Renal cortex interstitium (tissue), 15 donors: ENCODE measurements around the gene ARL11. TPM values are rescaled to one million over a fixed set of nuclear protein-coding genes. Genes with fewer than 3 reads are reported as not detected.
"Not testable (repeated sequence)": the region's sequence is repeated elsewhere in the genome, so short reads cannot be mapped to it uniquely, and the experiment has no call there.

Source experiments
- DNase-seq, 11 donors: peaks; one replicate each; pipeline ENCODE4 v3.0.0-alpha.2; 2013; ENCODE audit warnings: low read depth in 9 of 11, low spot score in 4 of 11; ENCODE audit errors: extremely low read depth in 1 of 11
- long read RNA-seq, 16 experiments: transcript quantifications; one replicate each; lab custom pipeline, GENCODE V29; 2026
- polyA plus RNA-seq, 3 donors: library from polyadenylated mRNA; unstranded; fragments of 120-200 nt; gene quantifications; one replicate each; pipeline ENCODE4 v1.2.1, GENCODE V29; 2013; ENCODE audit not compliant: insufficient read length in 3 of 3

ARL11 gene
- under 1 TPM; 0.36 to 0.71 (median 0.36) TPM for polyA plus RNA-seq
- long read RNA-seq, donor 1: 0 reads
- long read RNA-seq, donor 2, partial matches to known transcripts: 0 of 2 reads
- long read RNA-seq, donor 2, other reads (novel, unspliced or antisense): 0 of 2 reads
- long read RNA-seq, donor 3: 0 reads
- long read RNA-seq, donor 4: 0 reads
- long read RNA-seq, donor 5: 0 reads
- long read RNA-seq, donor 6: 0 reads
- long read RNA-seq, donor 7: 0 reads
- long read RNA-seq, donor 8: 0 reads
- long read RNA-seq, donor 9: 0 reads
- long read RNA-seq, donor 10: 0 reads
- long read RNA-seq, donor 11: 0 reads
- long read RNA-seq, donor 12: 0 reads
- long read RNA-seq, donor 13: 0 reads
- long read RNA-seq, donor 14: 0 reads
- long read RNA-seq, donor 15, partial matches to known transcripts: 0 of 37 reads
- long read RNA-seq, donor 15, other reads (novel, unspliced or antisense): 36 of 37 reads
- long read RNA-seq, donor 16, partial matches to known transcripts: 0 of 1 reads
- long read RNA-seq, donor 16, other reads (novel, unspliced or antisense): 0 of 1 reads

DNA sequence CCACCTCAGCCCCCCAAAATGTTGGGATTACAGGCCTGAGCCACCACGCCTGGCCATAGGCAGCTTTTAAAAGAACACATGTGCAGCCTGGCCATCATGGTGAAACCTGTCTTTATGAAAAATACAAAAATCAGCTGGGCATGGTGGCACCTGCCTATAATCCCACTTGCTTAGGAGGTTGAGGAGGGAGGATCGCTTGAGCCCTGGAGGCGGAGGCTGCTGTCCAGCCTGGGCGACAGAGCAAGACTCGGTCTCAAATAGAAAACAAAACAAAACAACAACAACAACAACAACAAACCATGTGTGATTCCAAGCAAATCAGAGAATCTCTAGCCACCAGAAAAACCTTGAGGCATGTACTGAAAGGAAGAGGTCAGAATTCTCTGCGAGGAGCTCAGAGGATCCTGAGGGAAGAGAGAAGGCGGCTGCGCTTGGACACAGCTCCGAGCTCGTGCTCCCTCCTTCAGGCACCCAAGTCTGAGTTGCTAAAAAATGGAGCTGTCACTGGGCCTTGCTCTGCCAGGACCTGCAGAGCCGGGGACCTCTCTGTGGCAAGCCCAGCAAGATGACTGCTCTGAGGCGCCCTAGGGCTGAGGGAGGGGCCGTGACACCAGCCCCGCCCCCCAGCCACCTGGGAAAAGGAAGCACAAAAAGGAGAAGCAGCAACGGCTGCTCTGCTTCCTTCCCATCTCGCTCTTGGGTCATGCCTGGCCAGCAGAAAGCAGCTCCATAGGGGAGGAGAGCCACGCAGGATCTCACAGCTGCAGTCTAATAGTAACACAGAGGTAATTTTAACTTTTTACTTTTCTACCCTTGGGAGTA is at the start of gene ARL11:
TSS of gene ARL11 (plus strand) at position 677 of the 822 bp plus-strand sequence. CDS start 1,941 bp downstream, outside the sequence.
- no peak for DNase-seq

DNA sequence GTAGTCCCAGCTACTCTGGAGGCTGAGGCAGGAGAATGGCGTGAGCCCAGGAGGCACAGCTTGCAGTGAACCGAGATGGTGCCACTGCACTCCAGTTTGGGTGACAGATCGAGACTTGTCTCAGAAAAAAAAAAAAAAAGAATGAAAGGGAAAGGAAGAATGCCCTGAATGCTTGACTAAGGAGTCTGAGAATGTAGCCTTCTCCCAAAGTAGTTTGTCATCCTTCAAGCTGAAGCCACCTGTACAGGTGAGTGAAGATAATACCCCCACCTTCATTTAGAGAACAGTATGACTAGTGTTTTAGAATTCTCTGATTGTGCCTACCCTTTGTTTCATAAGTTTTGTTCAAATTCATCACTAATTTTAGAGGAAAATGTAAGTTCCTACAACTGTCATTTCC is 48.8 kb upstream of the ARL11 start:
- no peak for DNase-seq

DNA sequence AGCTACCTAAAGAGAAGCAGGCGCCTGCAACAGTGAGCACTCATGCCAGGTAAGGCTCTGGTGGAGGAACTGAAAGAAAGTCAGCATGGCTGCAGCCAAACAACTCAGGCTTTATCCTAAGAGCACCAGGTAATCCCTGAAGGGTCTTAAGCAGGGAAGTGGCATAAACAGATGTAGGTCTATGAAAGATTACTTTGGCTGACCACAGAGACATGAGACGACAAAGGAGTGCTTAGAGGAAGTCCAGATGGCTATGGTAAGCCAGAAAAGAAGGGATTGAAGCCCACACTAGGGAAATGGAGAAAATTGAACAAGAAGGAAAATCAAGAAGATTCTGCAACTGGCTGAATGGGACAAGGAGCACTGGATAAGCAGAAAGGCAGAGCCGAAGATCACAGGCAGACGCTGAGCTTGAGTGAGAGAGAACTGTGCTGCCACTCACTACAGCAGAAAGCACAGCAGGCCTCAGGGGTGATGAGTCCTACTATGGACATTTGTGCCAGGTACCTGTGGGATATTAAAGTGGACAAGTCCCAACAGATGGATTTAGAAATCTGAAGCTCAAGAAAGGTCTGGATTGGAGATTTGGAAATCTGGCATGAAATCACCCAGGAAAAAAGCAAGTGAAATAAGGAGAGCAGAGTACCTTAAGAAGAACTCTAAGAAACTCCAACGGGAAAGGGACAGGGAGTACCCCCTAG is 47.2 kb upstream of the ARL11 start:
- DNase-seq: no peak

DNA sequence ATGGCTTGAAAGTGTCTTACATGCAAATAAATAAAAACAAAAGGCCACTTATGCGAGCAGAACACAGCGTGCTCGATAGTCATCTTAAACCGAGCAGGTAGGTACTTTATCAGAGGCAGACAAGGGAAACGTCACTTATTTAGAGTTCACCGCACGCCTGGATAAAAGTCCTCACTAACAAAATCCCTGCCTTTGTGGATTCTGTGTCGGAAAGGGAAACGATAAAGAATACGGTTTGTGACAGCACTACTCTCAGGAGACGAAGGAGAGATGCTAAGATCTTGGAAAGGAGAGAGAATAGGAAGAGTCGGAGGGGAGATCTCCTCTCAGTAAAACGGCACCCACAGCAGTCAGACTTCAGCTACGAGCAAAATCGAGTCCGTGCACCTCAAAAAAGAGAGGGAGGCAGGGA is 43.5 kb upstream of the ARL11 start:
- DNase-seq: no peak

DNA sequence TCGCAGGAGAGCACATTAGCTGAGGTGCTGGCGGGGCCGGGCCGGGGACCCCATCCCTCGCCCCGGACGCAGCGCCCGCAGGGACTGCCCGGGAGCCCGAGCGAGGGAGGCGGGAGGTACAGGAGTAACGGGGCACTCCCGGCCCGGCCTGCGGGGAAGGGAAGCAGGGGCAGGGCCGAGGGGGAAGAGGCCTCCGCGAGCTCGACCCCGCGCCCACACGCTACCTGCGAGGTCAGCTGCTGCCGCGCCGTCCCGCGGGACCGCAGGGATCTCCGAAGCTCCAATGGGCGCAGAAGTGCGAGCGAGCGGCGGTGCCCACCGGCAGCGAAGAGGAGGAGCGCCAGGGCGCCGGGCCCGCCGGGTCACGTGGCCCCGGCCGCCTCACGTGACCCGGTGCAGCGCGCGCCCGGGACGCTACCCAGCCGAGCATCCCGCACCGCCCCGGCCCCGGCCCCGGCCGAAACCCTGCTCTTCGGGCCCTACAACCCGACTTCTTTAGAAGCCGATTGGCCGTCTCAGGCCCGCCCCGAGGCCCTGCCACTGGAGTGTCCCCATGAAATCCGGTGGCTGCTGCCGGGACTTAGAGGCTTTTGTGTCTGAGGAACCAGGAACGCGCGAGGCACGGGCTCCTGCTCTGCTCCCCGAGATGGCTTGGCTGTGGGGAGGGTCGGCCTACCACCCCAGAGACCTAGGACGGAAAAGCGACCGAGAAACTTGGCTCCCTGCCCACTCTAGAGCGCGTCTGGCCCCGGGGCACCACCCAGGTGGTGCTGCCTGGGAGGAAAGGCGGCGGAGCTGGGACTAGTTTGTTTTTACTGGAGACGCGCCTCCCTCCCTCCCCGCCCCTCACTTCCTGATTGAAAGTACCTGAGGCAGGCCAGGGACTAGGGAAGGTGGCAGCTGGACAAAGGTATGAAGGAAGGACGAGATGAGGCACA is 42.8 kb upstream of the ARL11 start, which contains the start of gene RCBTB1:
TSS of gene RCBTB1 (minus strand) at position 339 of the 938 bp plus-strand sequence. CDS start 18,279 bp downstream, outside the sequence.
- DNase-seq: peak; percentile 40 to 70 (median 52)

DNA sequence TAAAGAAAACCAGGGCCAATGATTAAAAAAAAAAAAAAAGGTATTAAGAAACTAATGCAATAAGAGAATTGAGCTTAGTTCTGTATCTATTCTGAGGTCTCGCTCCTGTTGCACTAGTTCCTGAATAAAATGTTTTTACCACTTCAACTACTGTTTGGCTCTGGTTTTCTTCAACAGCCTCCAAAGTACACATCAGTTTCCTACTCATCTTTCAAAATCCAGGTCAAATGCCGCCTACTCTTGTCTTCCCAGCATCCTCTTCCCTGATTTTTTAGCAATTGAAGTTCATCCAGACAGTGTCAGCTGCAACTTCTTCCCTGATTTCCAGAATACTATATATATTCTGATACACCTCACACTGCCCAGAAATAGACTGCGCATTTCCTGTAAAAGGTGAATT is 41.6 kb upstream of the ARL11 start:
- DNase-seq: no peak

DNA sequence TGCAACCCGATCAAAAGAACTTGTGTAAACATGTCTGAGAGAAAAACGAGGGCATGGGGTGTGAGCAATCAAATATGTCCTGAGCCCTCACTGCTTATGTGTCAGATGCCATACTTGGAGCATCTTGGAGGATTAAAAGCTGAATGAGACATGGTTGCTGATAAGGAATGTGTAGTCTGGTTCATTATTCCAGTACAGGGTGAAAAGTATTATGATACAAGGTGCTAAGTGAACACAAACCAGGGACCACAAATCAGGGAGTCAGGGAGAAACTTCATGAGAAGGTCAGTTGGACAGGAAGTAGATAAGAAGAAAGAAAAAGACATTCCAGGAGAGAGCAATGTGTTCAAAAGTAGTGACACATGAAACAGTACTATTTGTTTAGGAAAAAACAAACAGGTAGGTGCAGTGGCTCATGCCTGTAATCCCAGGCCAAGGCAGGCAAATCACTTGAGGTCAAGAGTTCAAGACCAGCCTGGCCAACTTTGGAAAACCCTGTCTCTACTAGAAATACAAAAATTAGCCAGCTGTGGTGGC is 40.9 kb upstream of the ARL11 start:
- DNase-seq: no peak

DNA sequence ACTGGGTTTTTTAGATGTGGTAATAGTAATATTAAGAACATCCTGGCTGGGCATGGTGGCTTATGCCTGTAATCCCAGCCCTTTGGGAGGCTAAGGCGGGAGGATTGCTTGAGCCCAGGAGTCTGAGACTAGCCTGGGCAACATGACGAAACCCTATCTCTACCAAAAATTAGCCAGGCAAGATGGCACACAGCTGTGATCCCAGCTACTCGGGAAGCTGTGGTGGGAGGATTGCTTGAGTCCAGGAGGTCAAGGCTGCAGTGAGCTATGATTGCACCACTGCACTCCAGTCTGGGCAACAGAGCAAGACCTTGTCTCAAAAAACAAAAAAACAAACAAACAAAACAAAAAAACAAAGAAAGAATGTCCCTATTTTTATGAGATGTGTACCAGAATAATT is 37.6 kb upstream of the ARL11 start:
- DNase-seq: not testable (repeated sequence)

DNA sequence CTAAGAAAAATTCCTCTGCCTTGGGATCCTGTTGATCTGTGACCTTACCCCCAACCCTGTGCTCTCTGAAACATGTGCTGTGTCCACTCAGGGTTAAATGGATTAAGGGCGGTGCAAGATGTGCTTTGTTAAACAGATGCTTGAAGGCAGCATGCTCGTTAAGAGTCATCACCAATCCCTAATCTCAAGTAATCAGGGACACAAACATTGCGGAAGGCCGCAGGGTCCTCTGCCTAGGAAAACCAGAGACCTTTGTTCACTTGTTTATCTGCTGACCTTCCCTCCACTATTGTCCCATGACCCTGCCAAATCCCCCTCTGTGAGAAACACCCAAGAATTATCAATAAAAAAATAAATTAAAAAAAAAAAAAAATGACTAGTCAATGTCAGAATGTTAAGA is 34.4 kb upstream of the ARL11 start:
- not testable (repeated sequence) for DNase-seq

DNA sequence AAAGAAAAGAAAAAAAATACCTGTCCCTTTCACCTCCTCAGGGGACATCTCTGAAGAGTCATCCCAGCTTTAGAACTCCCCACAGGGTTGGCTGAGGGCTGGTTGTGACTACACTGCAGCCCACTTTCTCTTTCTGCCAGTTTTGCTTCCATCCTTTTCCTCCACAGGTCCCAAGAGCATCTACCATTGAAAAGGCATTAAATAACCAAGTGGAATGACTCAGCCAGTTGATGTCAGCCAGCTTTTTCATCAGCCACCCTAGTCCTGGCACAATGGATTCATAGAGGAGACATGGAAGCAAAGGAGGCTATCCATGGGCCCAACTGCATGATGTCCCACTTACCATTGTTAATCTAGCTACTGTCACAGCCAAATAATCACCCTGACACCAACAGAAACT is 33.7 kb upstream of the ARL11 start:
- no peak for DNase-seq

DNA sequence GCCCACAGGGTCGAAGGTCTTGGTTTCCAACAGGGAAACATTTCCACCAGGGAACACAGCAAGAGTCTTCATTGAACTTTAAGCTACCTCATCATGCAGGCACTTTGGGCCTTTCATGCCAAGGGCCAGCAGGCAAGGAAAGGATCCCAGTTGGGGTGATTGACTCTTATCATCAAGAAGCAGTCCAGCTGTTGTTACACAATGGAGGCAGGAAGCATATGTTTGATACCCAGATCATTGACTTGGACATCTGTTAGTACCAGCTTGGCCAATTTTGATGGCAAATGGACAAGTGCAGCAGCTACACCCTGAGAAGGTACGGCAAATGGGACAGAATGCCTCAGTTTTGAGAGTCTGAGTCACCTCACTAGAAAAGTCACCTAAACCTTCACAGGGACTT is 32.1 kb upstream of the ARL11 start:
- DNase-seq: no peak

DNA sequence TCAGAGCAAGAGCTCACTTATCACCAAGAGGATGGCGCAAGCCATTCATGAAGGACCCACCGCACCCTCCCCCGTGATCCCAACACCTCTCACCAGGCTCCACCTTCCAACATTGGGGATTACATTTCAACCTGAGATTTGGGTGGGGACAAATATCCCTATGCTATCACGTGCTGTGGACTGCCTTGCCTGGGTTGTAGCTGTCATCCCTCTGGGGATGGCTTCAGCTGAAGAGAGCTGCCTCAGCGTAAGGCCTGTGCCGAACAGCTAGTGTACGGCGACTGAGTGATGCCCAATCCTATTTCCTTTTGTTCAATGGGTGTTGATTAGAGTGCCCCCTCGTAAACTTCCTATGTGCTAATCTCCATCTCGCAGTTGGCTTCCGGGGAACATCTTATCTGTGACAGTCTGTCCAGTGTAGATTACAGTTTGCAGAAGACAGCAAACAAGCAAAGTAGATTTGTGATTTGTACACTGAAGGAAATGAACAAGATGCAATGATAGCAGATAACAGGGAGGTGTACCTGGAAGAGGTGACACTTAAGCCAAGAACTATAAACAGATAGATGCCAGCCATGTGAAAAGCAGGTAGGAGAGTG is 31.2 kb upstream of the ARL11 start:
- no peak for DNase-seq

DNA sequence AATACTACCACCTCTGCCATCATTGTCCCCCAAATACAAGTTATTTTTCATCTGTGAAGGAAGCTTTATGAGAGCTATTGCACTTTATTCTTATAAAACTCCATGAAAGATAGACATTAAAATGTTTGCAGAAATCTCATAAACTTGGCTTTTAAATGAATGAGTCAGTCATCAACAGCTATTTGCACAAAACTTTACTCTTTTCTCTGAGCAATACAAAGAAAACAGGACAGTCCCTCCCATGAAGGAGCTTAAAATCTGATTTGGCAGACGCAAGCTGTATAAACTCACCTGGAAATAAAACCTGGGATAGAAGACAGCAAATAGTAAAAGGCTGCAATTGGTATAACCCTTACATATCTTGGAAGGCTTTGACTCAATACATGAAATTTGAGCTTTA is 26.3 kb upstream of the ARL11 start:
- DNase-seq: no peak

DNA sequence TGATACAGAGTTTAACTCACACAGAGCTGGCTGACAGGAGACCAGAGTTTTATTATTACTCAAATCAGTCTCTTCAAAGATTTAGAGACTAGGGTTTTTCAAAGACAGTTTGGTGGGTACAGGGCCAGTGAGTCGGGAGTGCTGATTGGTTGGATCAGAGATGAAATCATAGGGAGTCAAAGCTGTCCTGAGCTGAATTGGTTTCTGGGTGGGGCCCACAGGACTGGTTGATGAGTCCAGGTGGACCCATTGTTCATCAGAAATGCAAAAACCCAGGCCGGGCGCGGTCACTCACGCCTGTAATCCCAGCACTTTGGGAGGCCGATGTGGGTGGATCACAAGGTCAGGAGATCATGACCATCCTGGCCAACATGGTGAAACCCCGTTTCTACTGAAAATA is 25.7 kb upstream of the ARL11 start:
- DNase-seq: not testable (repeated sequence)

DNA sequence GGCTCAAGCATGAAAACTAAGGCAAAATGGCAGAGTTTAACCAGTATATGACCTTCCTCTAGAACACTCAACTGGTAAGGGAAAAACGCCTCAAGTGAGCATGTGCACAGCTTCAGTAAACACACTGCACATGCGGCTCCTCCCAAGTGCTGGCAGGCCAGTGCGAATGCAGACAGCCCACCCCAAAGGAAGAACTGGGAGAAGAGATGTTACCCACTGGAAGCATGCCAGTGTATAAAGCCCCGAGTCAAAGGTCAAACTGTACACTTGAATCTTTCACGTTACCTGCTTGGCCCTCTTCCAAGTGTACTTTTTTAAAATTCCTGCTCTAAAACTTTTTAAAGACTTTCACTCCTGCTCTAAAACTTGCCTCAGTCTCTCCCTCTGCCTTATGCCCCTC is 23.7 kb upstream of the ARL11 start:
- no peak for DNase-seq

DNA sequence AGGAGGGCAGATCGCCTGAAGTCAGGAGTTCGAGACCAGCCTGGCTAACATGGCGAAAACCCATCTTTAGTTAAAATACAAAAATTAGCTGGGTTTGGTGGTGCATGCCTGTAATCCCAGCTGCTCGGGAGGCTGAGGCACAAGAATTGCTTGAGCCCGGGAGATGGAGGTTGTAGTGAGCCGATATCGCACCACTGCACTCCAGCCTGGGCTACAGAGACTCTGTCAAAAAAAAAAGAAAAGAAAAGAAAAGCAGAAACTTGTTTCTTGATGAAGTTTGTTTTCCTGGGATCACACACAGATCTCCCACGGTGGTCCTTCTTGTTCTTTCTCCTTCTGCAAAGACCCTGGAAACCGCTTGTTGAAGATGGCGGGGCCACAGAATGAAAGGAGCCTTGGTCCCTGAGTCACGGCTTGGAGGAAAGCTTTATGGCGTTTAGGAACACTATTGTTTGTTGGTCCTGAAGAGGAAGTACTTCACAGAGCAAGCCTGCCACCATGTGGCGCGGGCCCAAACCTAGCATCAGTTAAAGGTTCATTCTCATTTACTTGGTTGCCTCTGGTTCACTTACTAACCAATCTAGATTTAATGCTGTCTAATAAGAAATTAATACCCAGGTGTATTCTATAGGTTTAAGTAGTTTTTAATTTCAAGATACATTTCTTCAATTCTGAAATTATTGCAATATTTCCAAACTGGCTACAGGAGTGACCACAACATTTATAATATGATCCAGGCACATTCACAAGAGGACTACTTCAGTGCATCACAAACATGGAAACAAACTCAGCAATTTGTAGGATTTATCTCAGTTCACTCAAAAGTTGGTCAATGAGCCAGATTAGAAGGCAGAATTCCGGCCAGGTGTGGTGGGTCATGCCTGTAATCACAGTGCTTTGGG is 21.3 kb upstream of the ARL11 start:
- DNase-seq: peak; percentile 66 to 87 (median 74)

DNA sequence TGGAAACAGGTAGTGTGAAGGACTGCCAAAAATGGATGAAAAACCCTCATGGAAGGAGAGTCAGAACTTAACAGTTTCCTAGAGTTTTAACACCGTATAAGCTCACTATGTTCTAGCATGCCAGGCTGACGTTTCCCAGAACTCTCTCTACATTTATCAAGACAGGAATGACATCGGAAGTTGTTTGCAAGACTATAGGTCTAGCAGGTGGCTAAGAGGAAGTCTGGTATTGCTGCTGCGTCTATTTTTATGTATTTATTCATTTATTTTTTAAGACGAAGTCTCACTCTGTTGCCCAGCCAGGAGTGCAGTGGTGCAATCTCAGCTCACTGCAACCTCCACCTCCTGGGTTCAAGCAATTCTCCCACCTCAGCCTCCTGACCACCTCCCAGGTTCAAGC is 20.5 kb upstream of the ARL11 start:
- no peak for DNase-seq
